ENCODE data around the gene PLXNA3.

The PLXNA3 gene

GRCh38 chrX:154458116-154458953 is at the start of gene PLXNA3:
Gene PLXNA3, plus strand, starts transcription at chrX:154458281. Its CDS starts 1,903 bp downstream, at chrX:154460184.
- H3K27me3 ChIP-seq = peaks cover 27% of the 10 kb centered on the region
- TF ChIP-seq CTCF (IDR thresholded peaks at IDR 0.05) = no peak
- no peaks in the 10 kb centered on the region for H3K9me3 ChIP-seq
- no peak within 1 kb of the TSS for H3K27ac ChIP-seq
- no peaks in the 10 kb centered on the region for H3K36me3 ChIP-seq
- peaks cover 6 to 7% of the 10 kb centered on the region in 2 experiments for H3K4me1 ChIP-seq (ENCODE audit: control insufficient read depth in 1 of 2, insufficient read depth in 1 of 2, low read depth in 1 of 2, low read length in 1 of 2)
- peak within 1 kb of the TSS; percentile 35 to 46 for H3K4me3 ChIP-seq (ENCODE audit: low read depth in 1 of 2, low read length in 1 of 2)

- peaks cover 13% of the 10 kb centered on the region for H3K36me3 ChIP-seq
- H3K4me1 ChIP-seq (ENCODE audit: control insufficient read depth in 1 of 2, insufficient read depth in 1 of 2, low read depth in 1 of 2, low read length in 1 of 2) = peaks cover 41 to 47% of the 10 kb centered on the region in 2 experiments
- no peaks in the 10 kb centered on the region for H3K9me3 ChIP-seq
- no peaks in the 10 kb centered on the region for H3K27me3 ChIP-seq
- peak overlapping the region; percentile 65 to 67 for H3K4me3 ChIP-seq (ENCODE audit: low read depth in 1 of 2, low read length in 1 of 2)
- no peak for TF ChIP-seq CTCF (IDR thresholded peaks at IDR 0.05)
- peak overlapping the region; percentile 91 for H3K27ac ChIP-seq
Measured at GRCh38 chrX:154408659-154409221, 49.3 kb upstream of the PLXNA3 start.

GRCh38 chrX:154409222-154409871 is 48.7 kb upstream of the PLXNA3 start, which contains the start of gene DNASE1L1:
Gene DNASE1L1, minus strand, starts transcription at chrX:154409254. Its CDS starts 3,686 bp downstream, at chrX:154405568.
- TF ChIP-seq CTCF (IDR thresholded peaks at IDR 0.05) = no peak
- H3K27ac ChIP-seq = peak within 1 kb of the TSS; percentile 91
- H3K36me3 ChIP-seq = peaks cover 11% of the 10 kb centered on the region
- H3K4me3 ChIP-seq (ENCODE audit: low read depth in 1 of 2, low read length in 1 of 2) = peak within 1 kb of the TSS; percentile 65 to 67
- peaks cover 44 to 51% of the 10 kb centered on the region in 2 experiments for H3K4me1 ChIP-seq (ENCODE audit: control insufficient read depth in 1 of 2, insufficient read depth in 1 of 2, low read depth in 1 of 2, low read length in 1 of 2)
- H3K9me3 ChIP-seq = no peaks in the 10 kb centered on the region
- no peaks in the 10 kb centered on the region for H3K27me3 ChIP-seq

GRCh38 chrX:154411981-154412340 is 46.1 kb upstream of the PLXNA3 start:
- H3K4me1 ChIP-seq (ENCODE audit: control insufficient read depth in 1 of 2, insufficient read depth in 1 of 2, low read depth in 1 of 2, low read length in 1 of 2) = peaks cover 44 to 51% of the 10 kb centered on the region in 2 experiments
- no peak for TF ChIP-seq CTCF (IDR thresholded peaks at IDR 0.05)
- no peaks in the 10 kb centered on the region for H3K36me3 ChIP-seq
- no peaks in the 10 kb centered on the region for H3K27me3 ChIP-seq
- peak overlapping the region; percentile 77 to 78 for H3K4me3 ChIP-seq (ENCODE audit: low read depth in 1 of 2, low read length in 1 of 2)
- no peaks in the 10 kb centered on the region for H3K9me3 ChIP-seq
- H3K27ac ChIP-seq = peak overlapping the region; percentile 93

GRCh38 chrX:154412468-154412867 is 45.6 kb upstream of the PLXNA3 start:
- TF ChIP-seq CTCF (IDR thresholded peaks at IDR 0.05) = no peak
- H3K27me3 ChIP-seq = no peaks in the 10 kb centered on the region
- no peaks in the 10 kb centered on the region for H3K36me3 ChIP-seq
- no peaks in the 10 kb centered on the region for H3K9me3 ChIP-seq
- H3K4me1 ChIP-seq (ENCODE audit: control insufficient read depth in 1 of 2, insufficient read depth in 1 of 2, low read depth in 1 of 2, low read length in 1 of 2) = peaks cover 44 to 51% of the 10 kb centered on the region in 2 experiments
- H3K27ac ChIP-seq = peak overlapping the region; percentile 93
- H3K4me3 ChIP-seq (ENCODE audit: low read depth in 1 of 2, low read length in 1 of 2) = peak overlapping the region; percentile 77 to 78

Data from neutrophil (primary cell).